Neuronal stem cell (in vitro differentiated cells): ENCODE data around the gene SYNCRIP.

Experiments used
- DNase-seq: peaks from one replicate; pipeline ENCODE4 v3.0.0-alpha.2; 2013; ENCODE audit warnings: low spot score
- H2AFZ ChIP-seq: one replicate; pipeline ENCODE4 v1.6.1; 2013; ENCODE audit warnings: mild to moderate bottlenecking, low read length, inconsistent platforms
- H2AK5ac ChIP-seq: 2 replicates; pipeline ENCODE4 v1.6.1; 2013; ENCODE audit warnings: low read depth, mild to moderate bottlenecking, inconsistent platforms, low read length, moderate library complexity, mixed read lengths
- H2BK120ac ChIP-seq: 2 replicates; pipeline ENCODE4 v1.6.1; 2013; ENCODE audit warnings: low read depth, mild to moderate bottlenecking, inconsistent platforms, low read length, moderate library complexity, mixed read lengths
- H2BK12ac ChIP-seq: one replicate; pipeline ENCODE4 v1.6.1; 2013; ENCODE audit warnings: low read length, inconsistent platforms
- H2BK15ac ChIP-seq: 2 replicates; pipeline ENCODE4 v1.6.1; 2013; ENCODE audit warnings: mild to moderate bottlenecking, low read length, inconsistent platforms, mixed read lengths
- H2BK5ac ChIP-seq: one replicate; pipeline ENCODE4 v1.6.1; 2013; ENCODE audit warnings: inconsistent platforms, mild to moderate bottlenecking, low read length, moderate library complexity
- H3K14ac ChIP-seq: one replicate; pipeline ENCODE4 v1.6.1; 2013; ENCODE audit warnings: low read length, inconsistent platforms
- H3K18ac ChIP-seq: 2 replicates; pipeline ENCODE4 v1.6.1; 2013; ENCODE audit warnings: low read length, inconsistent platforms
- H3K23ac ChIP-seq: 2 replicates; pipeline ENCODE4 v1.6.1; 2013; ENCODE audit warnings: low read depth, mild to moderate bottlenecking, mixed read lengths, low read length, inconsistent platforms; ENCODE audit not compliant: poor library complexity
- H3K27ac ChIP-seq: replicated peaks from 3 replicates; pipeline ENCODE4 v1.5.1; 2013; ENCODE audit warnings: low read length, inconsistent platforms
- H3K27me3 ChIP-seq, 3 experiments: 2 replicates each; pipeline ENCODE4 v1.6.1; 2013; ENCODE audit warnings: low read length in 3 of 3, mild to moderate bottlenecking in 2 of 3, inconsistent platforms in 1 of 3, low read depth in 1 of 3, mixed read lengths in 1 of 3, moderate library complexity in 1 of 3; ENCODE audit not compliant: control insufficient read depth in 3 of 3, insufficient read depth in 3 of 3
- H3K36me3 ChIP-seq, 2 donors: replicated peaks in 1 of 2; 2 replicates each; pipeline ENCODE4 v1.6.1; 2013; ENCODE audit warnings: low read length in 2 of 2; ENCODE audit not compliant: control insufficient read depth in 2 of 2, insufficient read depth in 2 of 2
- H3K4ac ChIP-seq: 2 replicates; pipeline ENCODE4 v1.6.1; 2013; ENCODE audit warnings: inconsistent platforms, mild to moderate bottlenecking, low read length, moderate library complexity
- H3K4me1 ChIP-seq, 2 donors: 1 replicate in 1 of 2; 2 replicates in 1 of 2; pipeline ENCODE4 v1.6.1; 2013; ENCODE audit warnings: low read length in 2 of 2, low read depth in 1 of 2; ENCODE audit not compliant: control insufficient read depth in 2 of 2, insufficient read depth in 1 of 2
- H3K4me2 ChIP-seq: one replicate; pipeline ENCODE4 v1.6.1; 2013; ENCODE audit warnings: mild to moderate bottlenecking, low read length, inconsistent platforms; ENCODE audit not compliant: insufficient read depth, poor library complexity, severe bottlenecking
- H3K4me3 ChIP-seq, 2 donors: 2 replicates each; pipeline ENCODE4 v1.5.1; 2013; ENCODE audit warnings: low read length in 2 of 2, mild to moderate bottlenecking in 2 of 2, inconsistent platforms in 1 of 2, moderate library complexity in 1 of 2
- H3K79me1 ChIP-seq: one replicate; pipeline ENCODE4 v1.6.1; 2013; ENCODE audit warnings: low read depth, mild to moderate bottlenecking, inconsistent platforms, low read length, moderate library complexity
- H3K9ac ChIP-seq: one replicate; pipeline ENCODE4 v1.6.1; 2013; ENCODE audit warnings: mild to moderate bottlenecking, low read depth, low read length, inconsistent platforms; ENCODE audit not compliant: poor library complexity
- H3K9me3 ChIP-seq, 2 donors: replicated peaks in 1 of 2; 2 replicates each; pipeline versions ENCODE3 to v1.6.1; 2013; ENCODE audit warnings: low read length in 2 of 2, mild to moderate bottlenecking in 2 of 2, inconsistent platforms in 1 of 2, low read depth in 1 of 2, mixed read lengths in 1 of 2, moderate library complexity in 1 of 2; ENCODE audit not compliant: control insufficient read depth in 2 of 2, insufficient read depth in 1 of 2
- H4K8ac ChIP-seq: one replicate; pipeline ENCODE4 v1.6.1; 2013; ENCODE audit warnings: low read depth, mild to moderate bottlenecking, inconsistent platforms, low read length, moderate library complexity
- H4K91ac ChIP-seq: one replicate; pipeline ENCODE4 v1.6.1; 2013; ENCODE audit warnings: low read length, low read depth, mild to moderate bottlenecking, inconsistent platforms; ENCODE audit not compliant: poor library complexity
- WGBS, 2 donors: extraction: QIAGEN DNeasy Blood & Tissue Kit; methylation state at CpG; one replicate each; pipeline ENCODE4 v1.1.7; 2013; ENCODE audit warnings: missing lambda C conversion rate in 2 of 2, mixed read lengths in 1 of 2; ENCODE audit not compliant: insufficient read length in 2 of 2, insufficient replicate concordance in 1 of 2; ENCODE audit errors: extremely low coverage in 2 of 2; 5-methylcytosine and 5-hydroxymethylcytosine counted together

Gene SYNCRIP

DNA sequence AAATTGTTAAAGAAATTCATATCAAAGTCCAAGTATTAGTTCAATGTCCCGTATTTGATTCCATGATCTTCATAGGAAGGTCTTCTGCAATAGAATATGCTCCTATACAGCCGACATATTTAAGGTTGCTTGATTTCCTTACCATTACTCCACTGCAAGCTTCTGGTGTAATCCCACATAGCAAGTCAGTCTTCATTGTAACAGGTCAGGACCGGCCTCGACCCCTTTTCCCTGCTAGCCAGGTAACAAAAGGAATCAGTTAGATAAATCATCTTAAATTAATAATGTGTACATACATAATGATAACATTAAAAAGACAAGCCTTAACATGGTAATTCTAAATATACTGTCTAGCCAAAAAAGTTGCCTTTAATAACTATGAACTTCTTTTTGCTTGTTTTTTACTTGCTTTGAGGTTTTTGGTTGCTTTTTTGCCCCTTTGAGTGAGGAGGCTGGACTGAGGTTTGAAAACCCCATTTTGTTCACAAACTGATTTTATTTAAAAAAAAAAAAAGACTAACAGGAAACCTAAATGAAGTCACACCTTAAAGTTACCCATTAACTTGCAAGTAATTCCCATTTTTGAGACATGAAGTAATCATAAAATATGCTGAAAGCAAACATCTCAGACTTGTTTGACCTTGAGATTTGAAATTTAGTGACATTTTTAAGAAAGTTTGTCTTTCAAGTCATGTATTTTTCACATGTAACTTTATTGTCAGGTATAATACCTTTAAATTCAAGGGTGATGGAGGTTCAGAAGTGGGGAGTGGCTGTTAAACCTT is 29.8 kb downstream of the SYNCRIP start:
- H3K4me1 ChIP-seq: no peaks in the 10 kb centered on the region
- no peak overlapping the region for H3K9ac ChIP-seq
- no peak overlapping the region for H2AK5ac ChIP-seq
- H3K79me1 ChIP-seq: peaks cover 5% of the 10 kb centered on the region
- H3K9me3 ChIP-seq: no peaks in the 10 kb centered on the region
- no peak overlapping the region for H2BK5ac ChIP-seq
- WGBS, 2 donors: no CpG with 5 or more reads among the region's 4 CpGs
- no peak overlapping the region for H2BK15ac ChIP-seq
- H2BK12ac ChIP-seq: no peak overlapping the region
- peaks cover 11 to 100% of the 10 kb centered on the region in 2 donors for H3K36me3 ChIP-seq
- no peaks in the 10 kb centered on the region for H3K27me3 ChIP-seq
- H3K4me2 ChIP-seq: no peak overlapping the region
- H3K4ac ChIP-seq: no peak overlapping the region
- no peak overlapping the region for H2BK120ac ChIP-seq
- no peak overlapping the region for H3K27ac ChIP-seq
- H4K8ac ChIP-seq: no peak overlapping the region
- H3K14ac ChIP-seq: no peak overlapping the region
- no peak overlapping the region for H4K91ac ChIP-seq
- H3K18ac ChIP-seq: no peak overlapping the region
- H2AFZ ChIP-seq: no peak overlapping the region
- H3K4me3 ChIP-seq: no peak overlapping the region
- no peak overlapping the region for H3K23ac ChIP-seq
- DNase-seq: no peak

DNA sequence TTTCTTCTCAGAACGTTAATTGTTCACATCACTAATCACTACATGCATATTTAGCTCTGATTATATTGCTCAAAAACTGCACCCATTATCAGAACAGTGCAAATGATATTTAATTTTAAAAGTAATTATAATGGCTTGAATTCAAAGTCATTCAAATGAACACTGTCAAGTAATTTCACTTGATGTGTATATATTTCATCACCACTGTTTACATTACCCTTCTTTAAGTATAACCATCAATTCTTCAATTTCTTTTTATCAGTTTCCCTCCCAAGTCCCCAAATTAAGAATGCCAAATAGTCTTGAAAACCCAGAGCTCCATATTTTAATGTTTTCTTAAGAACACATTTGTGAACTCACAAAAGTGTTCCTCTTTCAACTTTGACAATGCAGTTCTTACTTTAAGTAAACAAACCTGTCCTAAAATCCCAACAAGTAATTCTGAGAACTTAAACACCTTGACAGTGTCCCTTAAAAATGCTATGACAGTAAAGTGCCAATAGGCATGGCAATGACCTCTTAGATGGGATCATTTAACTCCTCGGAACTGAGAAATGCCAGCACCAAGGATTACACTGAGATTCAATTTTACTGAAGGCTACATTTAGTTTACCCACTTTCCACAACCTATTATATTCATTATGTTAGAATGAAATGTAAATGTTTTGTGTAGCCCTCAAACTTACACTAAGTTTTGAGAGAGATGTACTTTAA is 32.3 kb downstream of the SYNCRIP start:
- Histone ChIP-seq H2AFZ (no peak overlapping the region), H3K9ac (no peak overlapping the region), H3K18ac (no peak overlapping the region), H2BK15ac (no peak overlapping the region), H2BK120ac (no peak overlapping the region), H3K27me3 (no peaks in the 10 kb centered on the region), H2BK12ac (no peak overlapping the region), H3K36me3 (peaks cover 9 to 100% of the 10 kb centered on the region in 2 donors), H3K14ac (no peak overlapping the region), H3K9me3 (no peaks in the 10 kb centered on the region), H3K4ac (no peak overlapping the region), H3K4me2 (no peak overlapping the region), H3K4me3 (no peak overlapping the region), H2AK5ac (no peak overlapping the region), H3K4me1 (no peaks in the 10 kb centered on the region), H4K91ac (no peak overlapping the region), H3K27ac (no peak overlapping the region), H2BK5ac (no peak overlapping the region), H3K79me1 (peaks cover 3% of the 10 kb centered on the region), H4K8ac (no peak overlapping the region), H3K23ac (no peak overlapping the region)
- DNase-seq: no peak
- WGBS, 2 donors: no CpG with 5 or more reads among the region's 2 CpGs

DNA sequence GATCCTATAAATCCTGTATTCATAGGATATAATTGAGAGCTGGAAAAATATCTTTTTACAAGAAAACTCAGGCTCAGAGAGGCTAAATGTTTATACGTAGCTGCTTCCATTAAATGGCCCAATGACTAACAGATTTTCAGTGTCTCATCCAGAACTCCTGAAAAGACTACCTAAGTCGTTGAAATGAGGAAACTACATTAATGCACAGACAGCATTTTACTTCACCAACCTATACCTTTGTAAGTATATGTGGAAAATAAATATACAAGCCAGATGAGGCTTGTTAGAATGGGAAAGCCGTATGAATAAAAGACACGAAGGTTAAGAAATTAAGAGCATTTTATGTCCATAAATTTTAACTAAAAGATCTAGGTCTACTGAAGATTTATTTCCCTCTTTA is 40.6 kb downstream of the SYNCRIP start:
- Histone ChIP-seq H2BK5ac (no peak overlapping the region), H2AK5ac (no peak overlapping the region)

DNA sequence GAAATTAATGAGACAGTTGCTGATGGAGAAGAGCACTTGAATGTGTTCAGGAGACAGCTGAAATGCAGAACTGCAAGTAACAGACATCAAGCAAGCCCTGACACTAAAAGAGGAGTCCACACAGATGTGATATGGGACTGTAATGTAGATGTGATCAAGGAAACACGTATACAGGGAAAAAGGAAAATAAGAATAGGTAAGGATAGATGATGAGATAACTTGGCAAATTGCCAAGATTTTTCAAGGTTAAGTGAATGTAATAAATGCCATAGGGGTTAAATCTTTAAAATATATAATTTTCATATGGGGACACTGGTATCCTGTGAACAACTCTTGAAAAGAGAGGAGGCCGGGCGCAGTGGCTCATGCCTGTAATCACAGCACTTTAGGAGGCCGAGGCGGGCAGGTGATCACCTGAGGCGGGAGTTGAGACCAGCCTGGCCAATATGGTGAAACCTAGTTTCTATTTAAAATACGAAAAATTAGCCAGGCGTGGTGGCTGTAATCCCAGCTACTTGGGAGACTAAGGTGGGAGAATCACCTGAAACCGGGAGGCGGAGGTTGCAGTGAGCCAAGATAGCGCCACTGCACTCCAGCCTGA is 41.9 kb downstream of the SYNCRIP start:
- Histone ChIP-seq H2AK5ac (no peak overlapping the region), H3K27ac (no peak overlapping the region), H3K9me3 (no peaks in the 10 kb centered on the region), H2BK5ac (no peak overlapping the region), H4K8ac (no peak overlapping the region), H3K9ac (no peak overlapping the region), H3K4me3 (no peak overlapping the region), H3K4me1 (no peaks in the 10 kb centered on the region), H2BK12ac (no peak overlapping the region), H3K23ac (no peak overlapping the region), H3K14ac (no peak overlapping the region), H3K36me3 (peaks cover 0 to 26% of the 10 kb centered on the region in 2 donors), H3K4ac (no peak overlapping the region), H3K4me2 (no peak overlapping the region), H4K91ac (no peak overlapping the region), H2BK120ac (no peak overlapping the region), H2AFZ (no peak overlapping the region), H2BK15ac (no peak overlapping the region), H3K79me1 (no peaks in the 10 kb centered on the region), H3K18ac (no peak overlapping the region), H3K27me3 (no peaks in the 10 kb centered on the region)
- WGBS, 2 donors: no CpG with 5 or more reads among the region's 11 CpGs
- no peak for DNase-seq

More for the DNA sequence above, 40.6 kb downstream of the SYNCRIP start:
- no peaks in the 10 kb centered on the region for H3K9me3 ChIP-seq
- H4K91ac ChIP-seq: no peak overlapping the region
- H3K4me1 ChIP-seq: no peaks in the 10 kb centered on the region
- no peak overlapping the region for H3K9ac ChIP-seq
- H2BK12ac ChIP-seq: no peak overlapping the region
- H3K18ac ChIP-seq: no peak overlapping the region
- no peak overlapping the region for H3K4me2 ChIP-seq
- no peak overlapping the region for H3K4ac ChIP-seq
- WGBS, 2 donors: no CpG with 5 or more reads among the region's 4 CpGs
- H4K8ac ChIP-seq: no peak overlapping the region
- no peak overlapping the region for H2BK120ac ChIP-seq
- no peak overlapping the region for H3K14ac ChIP-seq
- H3K23ac ChIP-seq: no peak overlapping the region
- H2BK15ac ChIP-seq: no peak overlapping the region
- peaks cover 0 to 39% of the 10 kb centered on the region in 2 donors for H3K36me3 ChIP-seq
- H3K27ac ChIP-seq: no peak overlapping the region
- DNase-seq: no peak
- H3K4me3 ChIP-seq: no peak overlapping the region
- no peaks in the 10 kb centered on the region for H3K27me3 ChIP-seq
- H3K79me1 ChIP-seq: no peaks in the 10 kb centered on the region
- H2AFZ ChIP-seq: no peak overlapping the region
